GM15510 (cell line): ENCODE results near the gene IGSF9B.

Source experiments
- POLR2A ChIP-seq: IDR thresholded peaks from 3 replicates; pipeline ENCODE4 v1.6.1; 2011; ENCODE audit warnings: borderline replicate concordance; ENCODE audit not compliant: insufficient read length; ENCODE audit errors: extremely low read depth

IGSF9B gene

GRCh38 chr11:133911171-133911570 lies 45.6 kb downstream of the IGSF9B start:
- TF ChIP-seq POLR2A: no peak

GRCh38 chr11:133910101-133910500 lies 46.7 kb downstream of the IGSF9B start:
- TF ChIP-seq POLR2A: no peak

GRCh38 chr11:133908827-133909226 lies 47.9 kb downstream of the IGSF9B start:
- no peak for TF ChIP-seq POLR2A

GRCh38 chr11:133907841-133908241 lies 48.9 kb downstream of the IGSF9B start:
- TF ChIP-seq POLR2A: no peak

GRCh38 chr11:133907216-133907615 lies 49.6 kb downstream of the IGSF9B start:
- no peak for TF ChIP-seq POLR2A

- no peak for TF ChIP-seq POLR2A
Measured at GRCh38 chr11:133906746-133907145, 50.0 kb downstream of the IGSF9B start.

GRCh38 chr11:133906241-133906640 lies 50.5 kb downstream of the IGSF9B start:
- TF ChIP-seq POLR2A: no peak

GRCh38 chr11:133905677-133906156 lies 51.1 kb downstream of the IGSF9B start:
- no peak for TF ChIP-seq POLR2A

- no peak for TF ChIP-seq POLR2A
Measured at GRCh38 chr11:133904818-133905515, 51.8 kb downstream of the IGSF9B start.

GRCh38 chr11:133903875-133904817 lies 52.6 kb downstream of the IGSF9B start:
- no peak for TF ChIP-seq POLR2A

GRCh38 chr11:133903056-133903455 lies 53.7 kb downstream of the IGSF9B start:
- TF ChIP-seq POLR2A: no peak

GRCh38 chr11:133902506-133902905 lies 54.3 kb downstream of the IGSF9B start:
- TF ChIP-seq POLR2A: no peak

- no peak for TF ChIP-seq POLR2A
Measured at GRCh38 chr11:133901999-133902398, 54.8 kb downstream of the IGSF9B start.

GRCh38 chr11:133901316-133901715 lies 55.5 kb downstream of the IGSF9B start:
- no peak for TF ChIP-seq POLR2A

GRCh38 chr11:133900176-133901105 lies 56.3 kb downstream of the IGSF9B start:
- TF ChIP-seq POLR2A: no peak

GRCh38 chr11:133898770-133899115 lies 58.0 kb downstream of the IGSF9B start:
- no peak for TF ChIP-seq POLR2A
